HUES64 (cell line): ENCODE results near the gene UTP4.

Experiments
- H3K27ac ChIP-seq: 2 replicates; pipeline ENCODE4 v1.7.0; 2013; ENCODE audit warnings: low read depth, low read length, inconsistent platforms
- H3K27me3 ChIP-seq: 2 replicates; pipeline ENCODE4 v1.6.1; 2013; ENCODE audit warnings: mild to moderate bottlenecking, low read length; ENCODE audit not compliant: insufficient read depth
- H3K36me3 ChIP-seq: 2 replicates; pipeline ENCODE4 v1.6.1; 2013; ENCODE audit warnings: mild to moderate bottlenecking, low read length; ENCODE audit not compliant: insufficient read depth
- H3K4me1 ChIP-seq: 2 replicates; pipeline ENCODE4 v1.6.1; 2013; ENCODE audit warnings: mild to moderate bottlenecking, low read length, moderate library complexity; ENCODE audit not compliant: insufficient read depth
- H3K4me3 ChIP-seq: 2 replicates; pipeline ENCODE4 v1.5.1; 2013; ENCODE audit warnings: mild to moderate bottlenecking, low read length, moderate library complexity
- H3K9ac ChIP-seq: 2 replicates; pipeline ENCODE4 v1.6.1; 2013; ENCODE audit warnings: mild to moderate bottlenecking, low read depth, low read length
- H3K9me3 ChIP-seq: 2 replicates; pipeline ENCODE4 v1.6.1; 2013; ENCODE audit warnings: low read depth, low read length; ENCODE audit not compliant: insufficient read depth
- WGBS: fragments of 150-250, 120-280 bp; methylation state at CpG from one replicate; pipeline ENCODE4 v1.1.7; 2013; ENCODE audit warnings: missing lambda C conversion rate; 5-methylcytosine and 5-hydroxymethylcytosine counted together

The UTP4 gene

GRCh38 chr16:69195369-69196029, 63.0 kb downstream of the UTP4 start:
- Histone ChIP-seq H3K27ac (no peak overlapping the region), H3K4me3 (no peak overlapping the region)
- 95% methylated on average over 4 of the region's 4 CpGs for WGBS

GRCh38 chr16:69197573-69197972, 65.1 kb downstream of the UTP4 start:
- Histone ChIP-seq H3K27ac (no peak overlapping the region), H3K36me3 (no peaks in the 10 kb centered on the region), H3K27me3 (no peaks in the 10 kb centered on the region), H3K4me1 (no peaks in the 10 kb centered on the region), H3K4me3 (no peak overlapping the region), H3K9ac (no peak overlapping the region), H3K9me3 (no peaks in the 10 kb centered on the region)

More at GRCh38 chr16:69195369-69196029, 63.0 kb downstream of the UTP4 start:
- Histone ChIP-seq H3K4me1 (no peaks in the 10 kb centered on the region), H3K36me3 (no peaks in the 10 kb centered on the region), H3K9me3 (no peaks in the 10 kb centered on the region), H3K27me3 (no peaks in the 10 kb centered on the region), H3K9ac (no peak overlapping the region)

- Histone ChIP-seq H3K9me3 (no peaks in the 10 kb centered on the region), H3K4me3 (no peak overlapping the region), H3K4me1 (no peaks in the 10 kb centered on the region), H3K9ac (no peak overlapping the region), H3K27ac (no peak overlapping the region), H3K27me3 (no peaks in the 10 kb centered on the region), H3K36me3 (no peaks in the 10 kb centered on the region)
- WGBS = 96% methylated on average over 7 of the region's 7 CpGs
These were observed 66.9 kb downstream of the UTP4 start for GRCh38 chr16:69199382-69199781.

GRCh38 chr16:69201291-69201690, 68.8 kb downstream of the UTP4 start:
- no peaks in the 10 kb centered on the region for H3K27me3 ChIP-seq
- 83% methylated on average over 2 of the region's 2 CpGs for WGBS
- H3K4me1 ChIP-seq = no peaks in the 10 kb centered on the region
- H3K36me3 ChIP-seq = no peaks in the 10 kb centered on the region
- no peaks in the 10 kb centered on the region for H3K9me3 ChIP-seq
- H3K4me3 ChIP-seq = no peak overlapping the region
- no peak overlapping the region for H3K27ac ChIP-seq
- no peak overlapping the region for H3K9ac ChIP-seq

GRCh38 chr16:69201787-69202186, 69.3 kb downstream of the UTP4 start:
- no peak overlapping the region for H3K4me3 ChIP-seq
- WGBS = 94% methylated on average over 2 of the region's 2 CpGs
- no peaks in the 10 kb centered on the region for H3K4me1 ChIP-seq
- no peak overlapping the region for H3K9ac ChIP-seq
- no peaks in the 10 kb centered on the region for H3K27me3 ChIP-seq
- no peaks in the 10 kb centered on the region for H3K36me3 ChIP-seq
- H3K9me3 ChIP-seq = no peaks in the 10 kb centered on the region
- no peak overlapping the region for H3K27ac ChIP-seq

- Histone ChIP-seq H3K27me3 (no peaks in the 10 kb centered on the region), H3K36me3 (no peaks in the 10 kb centered on the region), H3K9ac (no peak overlapping the region), H3K4me1 (no peaks in the 10 kb centered on the region), H3K4me3 (no peak overlapping the region), H3K27ac (no peak overlapping the region), H3K9me3 (no peaks in the 10 kb centered on the region)
These were observed 71.7 kb downstream of the UTP4 start for GRCh38 chr16:69204172-69204571.

GRCh38 chr16:69209735-69210134, 77.3 kb downstream of the UTP4 start:
- 98% methylated on average over 3 of the region's 4 CpGs for WGBS
- no peaks in the 10 kb centered on the region for H3K27me3 ChIP-seq

GRCh38 chr16:69217433-69217832, 85.0 kb downstream of the UTP4 start:
- Histone ChIP-seq H3K27ac (no peak overlapping the region), H3K4me1 (no peaks in the 10 kb centered on the region), H3K36me3 (no peaks in the 10 kb centered on the region), H3K27me3 (no peaks in the 10 kb centered on the region), H3K9ac (no peak overlapping the region), H3K4me3 (no peak overlapping the region), H3K9me3 (no peaks in the 10 kb centered on the region)
- WGBS = 94% methylated on average over 1 of the region's 1 CpG

More at GRCh38 chr16:69209735-69210134, 77.3 kb downstream of the UTP4 start:
- no peak overlapping the region for H3K4me3 ChIP-seq
- no peak overlapping the region for H3K27ac ChIP-seq
- H3K36me3 ChIP-seq = no peaks in the 10 kb centered on the region
- no peaks in the 10 kb centered on the region for H3K9me3 ChIP-seq
- H3K4me1 ChIP-seq = no peaks in the 10 kb centered on the region
- H3K9ac ChIP-seq = no peak overlapping the region
